ENCODE measurements around the gene SPOP. TPM values are rescaled to one million over a fixed set of nuclear protein-coding genes. Genes with fewer than 3 reads are reported as not detected.

SPOP gene
- total and polyA plus RNA-seq, 11 donors: 28.5 to 96.1 (median 60.4) TPM

GRCh38 chr17:49670002-49670401 is 7.9 kb downstream of the SPOP start:
- ATAC-seq (no peak), DNase-seq (no peak)
- intact Hi-C loops (cut with DNase I): loop anchor here in 4 of 10 donors (5.0 to 10.0 kb wide), 2 partner anchors 33 to 55 kb away; no protein-coding TSS in a partner anchor
- Histone ChIP-seq H3K27ac (peak overlapping the region in 4 of 12 donors; percentile 2 to 97 (median 20)), H3K27me3 (no peaks in the 10 kb centered on the region), H3K9me3 (no peaks in the 10 kb centered on the region), H3K4me3 (no peak overlapping the region), H3K4me1 (peaks cover 0 to 65% (median 46%) of the 10 kb centered on the region in 12 donors), H3K36me3 (peaks cover 0 to 45% (median 18%) of the 10 kb centered on the region in 9 donors)
- TF ChIP-seq POLR2A (IDR thresholded peaks at IDR 0.05): no peak
- no peak for TF ChIP-seq CTCF (IDR thresholded peaks at IDR 0.05)
- 55 to 59% (median 57%) methylated on average over 1 of the region's 1 CpG for WGBS, 4 donors

- no peaks in the 10 kb centered on the region for H3K27me3 ChIP-seq
- TF ChIP-seq POLR2A (IDR thresholded peaks at IDR 0.05): no peak
- TF ChIP-seq CTCF (IDR thresholded peaks at IDR 0.05): no peak
- H3K27ac ChIP-seq: peak overlapping the region in 1 of 12 donors; percentile 34
- H3K4me1 ChIP-seq: peaks cover 0 to 57% (median 36%) of the 10 kb centered on the region in 12 donors
- H3K36me3 ChIP-seq: peaks cover 0 to 41% (median 7%) of the 10 kb centered on the region in 9 donors
- intact Hi-C loops (cut with DNase I): no loop called here
- no peak overlapping the region for H3K4me3 ChIP-seq
- H3K9me3 ChIP-seq: no peaks in the 10 kb centered on the region
- WGBS, 4 donors: 70 to 76% (median 72%) methylated on average over 2 of the region's 2 CpGs
- DNase-seq: no peak
- ATAC-seq: no peak
Measured at GRCh38 chr17:49667854-49668253, 10.0 kb downstream of the SPOP start.

GRCh38 chr17:49664706-49665211 is 13.1 kb downstream of the SPOP start:
- H3K36me3 ChIP-seq: peaks cover 0 to 33% (median 7%) of the 10 kb centered on the region in 9 donors
- intact Hi-C loops (cut with DNase I): loop anchor here in 1 of 10 donors (5.0 kb wide), 1 partner anchor 37 kb away; no protein-coding TSS in a partner anchor

More at GRCh38 chr17:49664706-49665211, 13.1 kb downstream of the SPOP start:
- no peaks in the 10 kb centered on the region for H3K27me3 ChIP-seq
- H3K27ac ChIP-seq: peak overlapping the region in 1 of 12 donors; percentile 46
- 67 to 75% (median 72%) methylated on average over 3 of the region's 3 CpGs for WGBS, 4 donors
- ATAC-seq: no peak
- TF ChIP-seq POLR2A (IDR thresholded peaks at IDR 0.05) (no peak), CTCF (IDR thresholded peaks at IDR 0.05) (no peak)
- H3K4me1 ChIP-seq: peaks cover 0 to 40% (median 11%) of the 10 kb centered on the region in 12 donors
- H3K4me3 ChIP-seq: no peak overlapping the region
- DNase-seq: no peak
- no peaks in the 10 kb centered on the region for H3K9me3 ChIP-seq
